HEK293T (cell line): ENCODE measurements around the gene TOMM34.

Experiments
- ARNT ChIP-seq: fragments of 450-650 bp; IDR thresholded peaks from 2 replicates; pipeline ENCODE4 v1.6.1; 2017; ENCODE audit warnings: mild to moderate bottlenecking
- BHLHE40 ChIP-seq: fragments of 450-650 bp; IDR thresholded peaks from 2 replicates; pipeline ENCODE4 v1.6.1; 2016; ENCODE audit warnings: mild to moderate bottlenecking, moderate library complexity, borderline replicate concordance
- CTBP1 ChIP-seq: fragments of 450-650 bp; IDR thresholded peaks from 2 replicates; pipeline ENCODE4 v1.6.1; 2016; ENCODE audit warnings: borderline replicate concordance
- ELF4 ChIP-seq: fragments of 450-650 bp; IDR thresholded peaks from 2 replicates; pipeline ENCODE4 v1.6.1; 2017; ENCODE audit warnings: antibody characterized with exemption
- FOXA1 ChIP-seq: fragments of 450-650 bp; IDR thresholded peaks from 2 replicates; pipeline ENCODE4 v1.6.1; 2016; ENCODE audit warnings: mild to moderate bottlenecking
- FOXM1 ChIP-seq: fragments of 450-650 bp; IDR thresholded peaks from 2 replicates; pipeline ENCODE4 v1.6.1; 2017; ENCODE audit warnings: mild to moderate bottlenecking, borderline replicate concordance
- HDGF ChIP-seq: fragments of 450-650 bp; IDR thresholded peaks from 2 replicates; pipeline ENCODE4 v1.6.1; 2017; ENCODE audit warnings: antibody characterized with exemption, borderline replicate concordance
- L3MBTL2 ChIP-seq: fragments of 450-650 bp; conservative IDR thresholded peaks from 2 replicates; pipeline ENCODE4 v1.6.1; 2016; ENCODE audit warnings: mild to moderate bottlenecking
- LEF1 ChIP-seq: fragments of 450-650 bp; IDR thresholded peaks from 2 replicates; pipeline ENCODE4 v1.6.1; 2017; ENCODE audit warnings: mild to moderate bottlenecking, borderline replicate concordance
- NFRKB ChIP-seq: fragments of 450-650 bp; IDR thresholded peaks from 2 replicates; pipeline ENCODE4 v1.6.1; 2016; ENCODE audit warnings: mild to moderate bottlenecking, moderate library complexity
- SP1 ChIP-seq: fragments of 450-650 bp; IDR thresholded peaks from 2 replicates; pipeline ENCODE4 v1.6.1; 2017
- SUZ12 ChIP-seq: fragments of 450-650 bp; IDR thresholded peaks from 2 replicates; pipeline ENCODE4 v1.6.1; 2016; ENCODE audit warnings: mild to moderate bottlenecking
- TARDBP ChIP-seq: fragments of 450-650 bp; IDR thresholded peaks from 2 replicates; pipeline ENCODE4 v1.6.1; 2016
- TF ChIP-seq, protein P1 (sequence below): fragments of 450-650 bp; IDR thresholded peaks from 2 replicates; pipeline ENCODE4 v1.6.1; 2016

- TF ChIP-seq ELF4: no peak
- TF ChIP-seq FOXM1: no peak
- no peak for TF ChIP-seq BHLHE40
- no peak for TF ChIP-seq CTBP1
- no peak for TF ChIP-seq FOXA1
- TF ChIP-seq ARNT: no peak
- TF ChIP-seq HDGF: no peak
- no peak for TF ChIP-seq SP1
- TF ChIP-seq TARDBP: no peak
- no peak for TF ChIP-seq SUZ12
- TF ChIP-seq, protein P1, sequence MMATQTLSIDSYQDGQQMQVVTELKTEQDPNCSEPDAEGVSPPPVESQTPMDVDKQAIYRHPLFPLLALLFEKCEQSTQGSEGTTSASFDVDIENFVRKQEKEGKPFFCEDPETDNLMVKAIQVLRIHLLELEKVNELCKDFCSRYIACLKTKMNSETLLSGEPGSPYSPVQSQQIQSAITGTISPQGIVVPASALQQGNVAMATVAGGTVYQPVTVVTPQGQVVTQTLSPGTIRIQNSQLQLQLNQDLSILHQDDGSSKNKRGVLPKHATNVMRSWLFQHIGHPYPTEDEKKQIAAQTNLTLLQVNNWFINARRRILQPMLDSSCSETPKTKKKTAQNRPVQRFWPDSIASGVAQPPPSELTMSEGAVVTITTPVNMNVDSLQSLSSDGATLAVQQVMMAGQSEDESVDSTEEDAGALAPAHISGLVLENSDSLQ: no peak
- no peak for TF ChIP-seq LEF1
- TF ChIP-seq NFRKB: no peak
- no peak for TF ChIP-seq L3MBTL2
These were observed 19.0 kb upstream of the TOMM34 start for GRCh38 chr20:44979090-44979621.
